Measurements from ENCODE around the gene AGPS.

GRCh38 chr2:177496921-177497320, 104.3 kb downstream of the AGPS start:
- no peak for TF ChIP-seq CTCF (IDR thresholded peaks at IDR 0.05; ENCODE audit: insufficient read depth, low read length)
- TF ChIP-seq, protein P1, sequence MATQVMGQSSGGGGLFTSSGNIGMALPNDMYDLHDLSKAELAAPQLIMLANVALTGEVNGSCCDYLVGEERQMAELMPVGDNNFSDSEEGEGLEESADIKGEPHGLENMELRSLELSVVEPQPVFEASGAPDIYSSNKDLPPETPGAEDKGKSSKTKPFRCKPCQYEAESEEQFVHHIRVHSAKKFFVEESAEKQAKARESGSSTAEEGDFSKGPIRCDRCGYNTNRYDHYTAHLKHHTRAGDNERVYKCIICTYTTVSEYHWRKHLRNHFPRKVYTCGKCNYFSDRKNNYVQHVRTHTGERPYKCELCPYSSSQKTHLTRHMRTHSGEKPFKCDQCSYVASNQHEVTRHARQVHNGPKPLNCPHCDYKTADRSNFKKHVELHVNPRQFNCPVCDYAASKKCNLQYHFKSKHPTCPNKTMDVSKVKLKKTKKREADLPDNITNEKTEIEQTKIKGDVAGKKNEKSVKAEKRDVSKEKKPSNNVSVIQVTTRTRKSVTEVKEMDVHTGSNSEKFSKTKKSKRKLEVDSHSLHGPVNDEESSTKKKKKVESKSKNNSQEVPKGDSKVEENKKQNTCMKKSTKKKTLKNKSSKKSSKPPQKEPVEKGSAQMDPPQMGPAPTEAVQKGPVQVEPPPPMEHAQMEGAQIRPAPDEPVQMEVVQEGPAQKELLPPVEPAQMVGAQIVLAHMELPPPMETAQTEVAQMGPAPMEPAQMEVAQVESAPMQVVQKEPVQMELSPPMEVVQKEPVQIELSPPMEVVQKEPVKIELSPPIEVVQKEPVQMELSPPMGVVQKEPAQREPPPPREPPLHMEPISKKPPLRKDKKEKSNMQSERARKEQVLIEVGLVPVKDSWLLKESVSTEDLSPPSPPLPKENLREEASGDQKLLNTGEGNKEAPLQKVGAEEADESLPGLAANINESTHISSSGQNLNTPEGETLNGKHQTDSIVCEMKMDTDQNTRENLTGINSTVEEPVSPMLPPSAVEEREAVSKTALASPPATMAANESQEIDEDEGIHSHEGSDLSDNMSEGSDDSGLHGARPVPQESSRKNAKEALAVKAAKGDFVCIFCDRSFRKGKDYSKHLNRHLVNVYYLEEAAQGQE (IDR thresholded peaks at IDR 0.05; ENCODE audit: insufficient replicate concordance, low read depth): no peak
- TF ChIP-seq SPI1 (IDR thresholded peaks at IDR 0.05; ENCODE audit: borderline replicate concordance, low read depth): no peak
- TF ChIP-seq POLR2AphosphoS5 (IDR thresholded peaks at IDR 0.05; ENCODE audit: low read depth): no peak
